Esophagus muscularis mucosa (tissue), 2 donors: ENCODE results near the gene CORO7.

Experiments used
- EP300 ChIP-seq: sonication (generic); formaldehyde crosslinking; IDR thresholded peaks from one replicate; pipeline ENCODE4 v1.6.1; 2017; ENCODE audit warnings: antibody characterized with exemption
- POLR2A ChIP-seq: fragments of 450-650 bp; IDR thresholded peaks from one replicate; pipeline ENCODE4 v1.6.1; 2017; ENCODE audit warnings: antibody characterized with exemption, moderate library complexity, mild to moderate bottlenecking, low read depth

DNA sequence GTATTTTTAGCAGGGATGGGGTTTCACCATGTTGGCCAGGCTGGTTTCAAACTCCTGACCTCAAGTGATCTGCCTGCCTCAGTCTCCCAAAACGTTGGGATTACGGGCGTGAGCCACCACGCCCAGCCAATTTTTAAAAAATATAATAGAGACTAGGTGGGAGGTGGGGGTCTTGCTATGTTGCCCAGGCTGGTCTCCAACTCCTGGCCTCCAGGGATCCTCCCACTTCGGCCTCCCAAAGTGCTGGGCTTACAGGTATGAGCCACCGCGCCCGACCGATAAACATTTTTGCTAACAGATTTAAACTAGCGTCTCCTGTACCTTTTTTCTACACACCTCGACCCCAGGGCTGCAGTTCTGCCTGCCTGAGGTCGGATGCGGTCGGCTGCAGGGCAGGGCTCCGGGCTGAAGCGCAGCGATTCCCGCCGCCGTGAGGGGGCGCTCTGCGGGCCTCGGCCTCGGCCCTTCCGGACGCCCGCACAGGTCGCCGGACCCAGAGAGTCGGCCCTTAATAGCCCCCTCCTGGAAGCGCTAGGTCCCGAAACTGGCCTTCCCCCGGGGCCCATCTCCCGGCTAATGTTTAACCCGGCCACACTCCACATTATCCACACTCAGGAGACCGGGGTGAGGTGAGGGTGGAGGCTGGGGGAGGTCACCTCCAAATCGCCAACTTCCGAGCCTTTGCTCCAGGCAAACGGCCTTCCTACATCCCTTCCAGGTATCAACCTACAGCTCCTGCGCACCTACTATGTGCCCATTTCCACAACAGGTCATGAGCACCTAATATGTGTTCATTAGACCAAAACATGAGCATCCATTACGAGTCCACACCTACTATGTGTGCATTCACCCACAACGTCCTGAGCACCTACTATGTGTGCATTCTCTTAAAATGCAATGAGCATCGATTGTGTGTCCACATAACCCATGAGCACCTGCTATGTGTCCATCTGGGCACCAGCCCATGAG lies 102.5 kb downstream of the CORO7 start:
- no peak for TF ChIP-seq POLR2A
- TF ChIP-seq EP300 = no peak
